Astrocyte (in vitro differentiated cells and primary cell): ENCODE measurements around the gene ABTB2. TPM values are rescaled to one million over a fixed set of nuclear protein-coding genes. Genes with fewer than 3 reads are reported as not detected.

Source experiments
- DNase-seq: peaks from one replicate; pipeline ENCODE4 v3.0.0-alpha.2; 2010; ENCODE audit warnings: low read depth
- FAIRE-seq: peaks from 2 replicates; lab custom pipeline; 2011; peaks lifted over from hg19 to GRCh38; lab: Jason Lieb, UNC
- H2AFZ ChIP-seq: 2 replicates; pipeline ENCODE4 v1.6.0; 2012; ENCODE audit warnings: low read depth, low read length, inconsistent platforms
- H3K27ac ChIP-seq: 2 replicates; pipeline ENCODE4 v1.5.1; 2011; ENCODE audit warnings: low read depth, low read length, inconsistent platforms
- H3K27me3 ChIP-seq: 2 replicates; pipeline ENCODE4 v1.6.0; 2011; ENCODE audit warnings: low read length, inconsistent platforms; ENCODE audit not compliant: insufficient read depth
- H3K36me3 ChIP-seq: 2 replicates; pipeline ENCODE4 v1.5.1; 2011; ENCODE audit warnings: low read length, inconsistent platforms; ENCODE audit not compliant: insufficient read depth
- H3K4me1 ChIP-seq: 2 replicates; pipeline ENCODE4 v1.5.1; 2011; ENCODE audit warnings: low read length, inconsistent platforms; ENCODE audit not compliant: insufficient read depth
- H3K4me2 ChIP-seq: 2 replicates; pipeline ENCODE4 v1.6.0; 2012; ENCODE audit warnings: low read length, inconsistent platforms
- H3K4me3 ChIP-seq: 2 replicates; pipeline ENCODE4 v1.5.1; 2011; ENCODE audit warnings: low read depth, mild to moderate bottlenecking, low read length, inconsistent platforms; ENCODE audit not compliant: insufficient read depth
- H3K79me2 ChIP-seq: 2 replicates; pipeline ENCODE4 v1.6.0; 2012; ENCODE audit warnings: mild to moderate bottlenecking, low read length, inconsistent platforms; ENCODE audit not compliant: insufficient read depth
- H3K9ac ChIP-seq: 2 replicates; pipeline ENCODE4 v1.6.0; 2012; ENCODE audit warnings: mild to moderate bottlenecking, low read length, inconsistent platforms
- H3K9me3 ChIP-seq: 2 replicates; pipeline ENCODE4 v1.5.1; 2012; ENCODE audit warnings: low read depth, mild to moderate bottlenecking, low read length, inconsistent platforms; ENCODE audit not compliant: insufficient read depth
- H4K20me1 ChIP-seq: 2 replicates; pipeline ENCODE4 v1.6.0; 2012; ENCODE audit warnings: low read length, inconsistent platforms; ENCODE audit not compliant: insufficient read depth
- H3K27ac Mint-ChIP-seq: one replicate; pipeline ENCODE4 v1.8.0; 2021; ENCODE audit warnings: mild to moderate bottlenecking, mixed read lengths; ENCODE audit not compliant: unreplicated experiment
- H3K27me3 Mint-ChIP-seq: one replicate; pipeline ENCODE4 v1.8.0; 2021; ENCODE audit warnings: low read depth, mixed read lengths; ENCODE audit not compliant: unreplicated experiment
- H3K36me3 Mint-ChIP-seq: one replicate; pipeline ENCODE4 v1.8.0; 2021; ENCODE audit warnings: low read depth, mixed read lengths; ENCODE audit not compliant: unreplicated experiment
- H3K4me1 Mint-ChIP-seq: one replicate; pipeline ENCODE4 v1.8.0; 2021; ENCODE audit warnings: low read depth, mixed read lengths; ENCODE audit not compliant: unreplicated experiment
- H3K4me3 Mint-ChIP-seq: one replicate; pipeline ENCODE4 v1.8.0; 2021; ENCODE audit warnings: mild to moderate bottlenecking, moderate library complexity, mixed read lengths; ENCODE audit not compliant: unreplicated experiment
- H3K9me3 Mint-ChIP-seq: one replicate; pipeline ENCODE4 v1.8.0; 2021; ENCODE audit warnings: mild to moderate bottlenecking, mixed read lengths; ENCODE audit not compliant: unreplicated experiment
- CTCF ChIP-seq: IDR thresholded peaks from 2 replicates; pipeline ENCODE4 v1.5.1; 2011; ENCODE audit warnings: low read depth, mild to moderate bottlenecking, inconsistent platforms, low read length, moderate library complexity; ENCODE audit not compliant: insufficient read depth
- EZH2 ChIP-seq: IDR thresholded peaks from 2 replicates; pipeline ENCODE4 v1.6.1; 2012; ENCODE audit warnings: mild to moderate bottlenecking, low read length, inconsistent platforms; ENCODE audit not compliant: insufficient read depth
- total RNA-seq: library from RNA; stranded (reverse); gene quantifications from 2 replicates; pipeline ENCODE4 v1.2.1, GENCODE V29; 2021

Gene ABTB2
- total RNA-seq, 1 donor from 2014 or later, result 14.1 TPM

GRCh38 chr11:34214961-34215805 is 142.6 kb downstream of the ABTB2 start:
- DNase-seq, result peak; percentile 72
- H3K4me2 ChIP-seq, result peak overlapping the region; percentile 9
- Mint-ChIP-seq H3K4me1 (peaks cover 14% of the 10 kb centered on the region), H3K4me3 (no peak overlapping the region), H3K27me3 (no peaks in the 10 kb centered on the region), H3K36me3 (no peaks in the 10 kb centered on the region), H3K9me3 (no peaks in the 10 kb centered on the region), H3K27ac (no peak overlapping the region)
- TF ChIP-seq CTCF (no peak), EZH2 (no peak)
- no peak for FAIRE-seq
- H3K9ac ChIP-seq, result no peak overlapping the region
- H2AFZ ChIP-seq, result no peak overlapping the region
- peaks cover 16% of the 10 kb centered on the region for H3K4me1 ChIP-seq
- H3K27me3 ChIP-seq, result no peaks in the 10 kb centered on the region
- H3K9me3 ChIP-seq, result no peaks in the 10 kb centered on the region
- H3K4me3 ChIP-seq, result no peak overlapping the region
- no peaks in the 10 kb centered on the region for H3K36me3 ChIP-seq
- H3K27ac ChIP-seq, result no peak overlapping the region
- H3K79me2 ChIP-seq, result no peaks in the 10 kb centered on the region
- H4K20me1 ChIP-seq, result peaks cover 27% of the 10 kb centered on the region

GRCh38 chr11:34213366-34213765 is 144.4 kb downstream of the ABTB2 start:
- no peak for TF ChIP-seq CTCF
- TF ChIP-seq EZH2, result no peak

GRCh38 chr11:34212566-34212965 is 145.2 kb downstream of the ABTB2 start:
- H3K4me3 Mint-ChIP-seq, result no peak overlapping the region
- H3K27ac Mint-ChIP-seq, result no peak overlapping the region

More at GRCh38 chr11:34213366-34213765, 144.4 kb downstream of the ABTB2 start:
- H3K9ac ChIP-seq, result no peak overlapping the region
- FAIRE-seq (no peak), DNase-seq (peak; percentile 33)
- no peaks in the 10 kb centered on the region for H3K36me3 ChIP-seq
- H3K4me1 ChIP-seq, result peaks cover 21% of the 10 kb centered on the region
- no peaks in the 10 kb centered on the region for H3K9me3 Mint-ChIP-seq
- no peak overlapping the region for H3K27ac ChIP-seq
- no peak overlapping the region for H2AFZ ChIP-seq
- no peaks in the 10 kb centered on the region for H3K27me3 Mint-ChIP-seq
- H3K79me2 ChIP-seq, result no peaks in the 10 kb centered on the region
- H3K4me3 Mint-ChIP-seq, result no peak overlapping the region
- H4K20me1 ChIP-seq, result peaks cover 26% of the 10 kb centered on the region
- H3K4me3 ChIP-seq, result no peak overlapping the region
- H3K4me2 ChIP-seq, result no peak overlapping the region
- peaks cover 19% of the 10 kb centered on the region for H3K4me1 Mint-ChIP-seq
- no peak overlapping the region for H3K27ac Mint-ChIP-seq
- H3K36me3 Mint-ChIP-seq, result no peaks in the 10 kb centered on the region
- no peaks in the 10 kb centered on the region for H3K27me3 ChIP-seq
- H3K9me3 ChIP-seq, result no peaks in the 10 kb centered on the region

More at GRCh38 chr11:34212566-34212965, 145.2 kb downstream of the ABTB2 start:
- H3K9ac ChIP-seq, result no peak overlapping the region
- no peaks in the 10 kb centered on the region for H3K9me3 Mint-ChIP-seq
- H3K4me2 ChIP-seq, result no peak overlapping the region
- no peaks in the 10 kb centered on the region for H3K36me3 Mint-ChIP-seq
- H3K4me1 Mint-ChIP-seq, result peaks cover 26% of the 10 kb centered on the region
- H3K27me3 Mint-ChIP-seq, result no peaks in the 10 kb centered on the region
- FAIRE-seq (no peak), DNase-seq (no peak)
- no peaks in the 10 kb centered on the region for H3K9me3 ChIP-seq
- H2AFZ ChIP-seq, result no peak overlapping the region
- no peaks in the 10 kb centered on the region for H3K79me2 ChIP-seq
- no peak overlapping the region for H3K4me3 ChIP-seq
- H4K20me1 ChIP-seq, result peaks cover 34% of the 10 kb centered on the region
- no peak overlapping the region for H3K27ac ChIP-seq
- no peaks in the 10 kb centered on the region for H3K27me3 ChIP-seq
- no peak for TF ChIP-seq EZH2
- no peak for TF ChIP-seq CTCF
- H3K4me1 ChIP-seq, result peaks cover 21% of the 10 kb centered on the region
- H3K36me3 ChIP-seq, result no peaks in the 10 kb centered on the region
